Measurements from ENCODE around the gene GYG2.
"Not testable (repeated sequence)": the region's sequence is repeated elsewhere in the genome, so short reads cannot be mapped to it uniquely, and the experiment has no call there.

GYG2 gene

GRCh38 chrX:2921750-2922149 is 93.0 kb downstream of the GYG2 start:
- H3K36me3 Mint-ChIP-seq, result peaks cover 16% of the 10 kb centered on the region
- DNase-seq (ENCODE audit: low spot score in 2 of 2) (no peak), ATAC-seq (ENCODE audit: low read depth) (no peak)
- no peaks in the 10 kb centered on the region for H3K4me1 Mint-ChIP-seq
- H3K4me3 Mint-ChIP-seq, result no peak overlapping the region
- H3K9me3 Mint-ChIP-seq, result no peaks in the 10 kb centered on the region
- H3K27me3 Mint-ChIP-seq, result no peaks in the 10 kb centered on the region
- no peak overlapping the region for H3K27ac Mint-ChIP-seq

- no peak for ATAC-seq (ENCODE audit: low read depth)
- Mint-ChIP-seq H3K27me3 (no peaks in the 10 kb centered on the region), H3K36me3 (peaks cover 13% of the 10 kb centered on the region), H3K9me3 (no peaks in the 10 kb centered on the region), H3K4me3 (no peak overlapping the region), H3K27ac (no peak overlapping the region), H3K4me1 (no peaks in the 10 kb centered on the region)
- DNase-seq (ENCODE audit: low spot score in 2 of 2), result no peak
Observed at GRCh38 chrX:2924151-2924550, 95.4 kb downstream of the GYG2 start.

- not testable (repeated sequence) for H3K4me3 Mint-ChIP-seq; H3K9me3 Mint-ChIP-seq; H3K4me1 Mint-ChIP-seq; DNase-seq (ENCODE audit: low spot score in 2 of 2); H3K27me3 Mint-ChIP-seq; H3K36me3 Mint-ChIP-seq; ATAC-seq (ENCODE audit: low read depth)
- peak overlapping the region; percentile 81 for H3K27ac Mint-ChIP-seq
Observed at GRCh38 chrX:2926255-2926654, 97.5 kb downstream of the GYG2 start.

- Mint-ChIP-seq H3K27me3 (no peaks in the 10 kb centered on the region), H3K9me3 (peaks cover 3% of the 10 kb centered on the region), H3K4me1 (peaks cover 5% of the 10 kb centered on the region), H3K27ac (peak overlapping the region; percentile 81), H3K4me3 (peak overlapping the region; percentile 27), H3K36me3 (peaks cover 3% of the 10 kb centered on the region)
- ATAC-seq (ENCODE audit: low read depth), result no peak
- no peak for DNase-seq (ENCODE audit: low spot score in 2 of 2)
Observed at GRCh38 chrX:2926664-2927275, 98.0 kb downstream of the GYG2 start.

- DNase-seq (ENCODE audit: low spot score in 2 of 2) (no peak), ATAC-seq (ENCODE audit: low read depth) (no peak)
- H3K27ac Mint-ChIP-seq, result peak overlapping the region; percentile 17
- H3K4me3 Mint-ChIP-seq, result peak overlapping the region; percentile 95
- no peaks in the 10 kb centered on the region for H3K27me3 Mint-ChIP-seq
- H3K4me1 Mint-ChIP-seq, result peaks cover 5% of the 10 kb centered on the region
- peaks cover 3% of the 10 kb centered on the region for H3K9me3 Mint-ChIP-seq
- no peaks in the 10 kb centered on the region for H3K36me3 Mint-ChIP-seq
Observed at GRCh38 chrX:2928191-2928582, 99.5 kb downstream of the GYG2 start.

GRCh38 chrX:2928583-2929434 is 100.1 kb downstream of the GYG2 start, which contains the start of gene ARSD:
ARSD (minus strand) TSS chrX:2929339; CDS start chrX:2929275, 64 bp downstream.
- H3K27ac Mint-ChIP-seq, result peak within 1 kb of the TSS; percentile 38
- peak; percentile 27 to 31 for DNase-seq (ENCODE audit: low spot score in 2 of 2)

GRCh38 chrX:2931155-2931554 is 102.4 kb downstream of the GYG2 start:
- DNase-seq (ENCODE audit: low spot score in 2 of 2) (no peak), ATAC-seq (ENCODE audit: low read depth) (no peak)
- Mint-ChIP-seq H3K4me1 (peaks cover 5% of the 10 kb centered on the region), H3K27ac (no peak overlapping the region), H3K9me3 (peaks cover 3% of the 10 kb centered on the region), H3K4me3 (no peak overlapping the region), H3K36me3 (no peaks in the 10 kb centered on the region), H3K27me3 (no peaks in the 10 kb centered on the region)

More at GRCh38 chrX:2928583-2929434, 100.1 kb downstream of the GYG2 start, which contains the start of gene ARSD:
- H3K4me3 Mint-ChIP-seq, result peak within 1 kb of the TSS; percentile 95
- no peaks in the 10 kb centered on the region for H3K27me3 Mint-ChIP-seq
- peak; percentile 91 for ATAC-seq (ENCODE audit: low read depth)
- H3K36me3 Mint-ChIP-seq, result no peaks in the 10 kb centered on the region
- H3K4me1 Mint-ChIP-seq, result peaks cover 5% of the 10 kb centered on the region
- H3K9me3 Mint-ChIP-seq, result peaks cover 3% of the 10 kb centered on the region

- ATAC-seq (ENCODE audit: low read depth), result no peak
- H3K4me1 Mint-ChIP-seq, result peaks cover 5% of the 10 kb centered on the region
- H3K27ac Mint-ChIP-seq, result no peak overlapping the region
- H3K4me3 Mint-ChIP-seq, result no peak overlapping the region
- no peak for DNase-seq (ENCODE audit: low spot score in 2 of 2)
- no peaks in the 10 kb centered on the region for H3K36me3 Mint-ChIP-seq
- H3K27me3 Mint-ChIP-seq, result peaks cover 2% of the 10 kb centered on the region
- peaks cover 3% of the 10 kb centered on the region for H3K9me3 Mint-ChIP-seq
Observed at GRCh38 chrX:2931612-2932011, 102.9 kb downstream of the GYG2 start.

Measured in memory B cell (primary cell).